Esophagus mucosa (tissue), 1 donor: ENCODE measurements around the gene CKAP5. TPM values are rescaled to one million over a fixed set of nuclear protein-coding genes. Genes with fewer than 3 reads are reported as not detected.

Experiments used
- ATAC-seq: fragments of 200-7000 bp; cut with Tn5 transposase; one replicate; pipeline ENCODE4 v1.9.1; 2020
- total RNA-seq: library from RNA; stranded (reverse); gene quantifications from one replicate; pipeline ENCODE4 v1.2.4, GENCODE V29; 2023
- donor health status: DM: yes; HTN: yes; CAD: no.

The CKAP5 gene
- total RNA-seq = 48.7 TPM

GRCh38 chr11:46845740-46846509 is at the start of gene CKAP5:
Gene CKAP5 (minus strand): TSS chr11:46846280. CDS start chr11:46821231, 25,049 bp downstream.
- peak; percentile 95 for ATAC-seq

- no peak for ATAC-seq
Measured at GRCh38 chr11:46895821-46896220, 49.7 kb upstream of the CKAP5 start.

GRCh38 chr11:46894961-46895360 is 48.9 kb upstream of the CKAP5 start:
- ATAC-seq = no peak

GRCh38 chr11:46894506-46894905 is 48.4 kb upstream of the CKAP5 start:
- ATAC-seq = no peak

GRCh38 chr11:46892838-46893237 is 46.8 kb upstream of the CKAP5 start:
- ATAC-seq = no peak

GRCh38 chr11:46892109-46892508 is 46.0 kb upstream of the CKAP5 start:
- ATAC-seq = no peak

- ATAC-seq = peak; percentile 63
Measured at GRCh38 chr11:46890665-46891064, 44.6 kb upstream of the CKAP5 start.

- peak; percentile 88 for ATAC-seq
Measured at GRCh38 chr11:46889689-46890475, 43.8 kb upstream of the CKAP5 start.

GRCh38 chr11:46889251-46889650 is 43.2 kb upstream of the CKAP5 start:
- ATAC-seq = no peak

- no peak for ATAC-seq
Measured at GRCh38 chr11:46888636-46889035, 42.6 kb upstream of the CKAP5 start.

GRCh38 chr11:46886211-46886610 is 40.1 kb upstream of the CKAP5 start:
- no peak for ATAC-seq

- no peak for ATAC-seq
Measured at GRCh38 chr11:46879056-46879585, 33.0 kb upstream of the CKAP5 start.

GRCh38 chr11:46877580-46877979 is 31.5 kb upstream of the CKAP5 start:
- no peak for ATAC-seq

- no peak for ATAC-seq
Measured at GRCh38 chr11:46876471-46876870, 30.4 kb upstream of the CKAP5 start.

- ATAC-seq = no peak
Measured at GRCh38 chr11:46874586-46874985, 28.5 kb upstream of the CKAP5 start.

GRCh38 chr11:46868912-46869311 is 22.8 kb upstream of the CKAP5 start:
- ATAC-seq = peak; percentile 86

- ATAC-seq = no peak
Measured at GRCh38 chr11:46865340-46865739, 19.3 kb upstream of the CKAP5 start.

GRCh38 chr11:46860218-46860617 is 14.1 kb upstream of the CKAP5 start:
- ATAC-seq = no peak

GRCh38 chr11:46858920-46859546 is 13.0 kb upstream of the CKAP5 start:
- ATAC-seq = no peak

GRCh38 chr11:46857666-46858065 is 11.6 kb upstream of the CKAP5 start:
- ATAC-seq = no peak

- no peak for ATAC-seq
Measured at GRCh38 chr11:46856605-46857343, 10.7 kb upstream of the CKAP5 start.

GRCh38 chr11:46855863-46856262 is 9.8 kb upstream of the CKAP5 start:
- ATAC-seq = no peak
